GM18519 (cell line): ENCODE data around the gene CDC14C.

ENCODE experiments used
- ATAC-seq: cut with Tn5 transposase; IDR thresholded peaks from one replicate; pipeline ENCODE4 v1.9.1; 2021; ENCODE audit warnings: mild to moderate bottlenecking, moderate library complexity; ENCODE audit not compliant: unreplicated experiment, low FRiP score

The CDC14C gene

DNA sequence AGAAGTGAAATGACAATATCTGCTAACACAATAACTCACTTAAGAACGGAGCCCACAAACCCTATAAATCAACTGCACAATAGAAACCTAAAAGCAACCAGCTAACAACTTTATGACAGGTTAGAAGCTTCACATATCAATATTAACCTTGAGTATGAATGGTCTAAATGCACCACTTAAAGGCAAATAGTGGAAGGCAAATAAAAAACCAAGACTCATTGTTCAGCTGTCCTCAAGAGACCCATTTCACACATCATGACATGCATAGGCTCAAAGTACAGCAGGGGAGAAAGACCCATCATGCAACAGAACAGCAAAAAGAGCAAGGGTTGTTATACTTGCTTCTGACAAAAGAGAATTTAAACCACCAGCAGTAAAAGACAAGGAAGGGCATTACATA lies 46.8 kb downstream of the CDC14C start:
- ATAC-seq, result no peak

DNA sequence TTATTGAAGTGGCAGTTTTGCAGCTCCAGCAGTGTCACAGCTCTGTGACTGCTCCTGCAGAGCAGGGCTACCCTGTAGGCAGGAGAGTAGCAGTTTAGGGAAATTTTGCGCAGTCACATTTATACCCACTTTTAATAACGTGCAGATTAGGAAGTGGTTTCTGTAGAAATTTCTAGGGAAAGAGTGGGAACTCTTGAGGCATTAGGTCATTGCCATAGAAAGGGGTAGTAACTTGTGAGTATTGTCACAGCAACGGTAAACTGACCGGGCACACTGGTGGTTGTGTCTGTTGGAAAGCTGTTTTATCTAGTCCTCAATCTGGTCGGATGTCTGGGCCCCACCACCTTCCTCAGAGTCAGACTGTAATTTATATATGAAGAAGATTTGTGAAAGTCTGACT lies 51.9 kb downstream of the CDC14C start:
- ATAC-seq, result no peak

DNA sequence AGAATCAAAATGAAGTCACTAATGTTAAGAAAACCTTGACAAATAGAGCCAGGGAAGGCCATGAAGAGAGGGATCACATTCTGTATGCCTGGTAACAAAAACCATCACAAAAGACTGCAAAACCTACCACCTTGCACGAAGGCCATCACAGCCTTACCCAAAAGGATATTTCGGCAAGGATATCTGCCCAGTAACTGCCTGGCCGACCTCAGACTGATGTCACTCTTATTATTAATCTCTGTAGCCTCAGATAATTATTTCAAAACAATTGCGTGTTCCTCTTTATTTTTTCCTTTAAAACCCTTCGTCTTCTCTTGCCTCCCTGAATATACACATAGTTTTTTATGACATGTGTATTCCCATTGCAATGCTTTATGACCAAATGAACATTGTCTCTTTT lies 52.5 kb downstream of the CDC14C start:
- no peak for ATAC-seq
